A673 (cell line): ENCODE data around the gene BAHD1. TPM values are rescaled to one million over a fixed set of nuclear protein-coding genes. Genes with fewer than 3 reads are reported as not detected.

Experiments used
- BruUV-seq: library from RNA; stranded (reverse); fragments of 400-500 nt; replicated peaks from 2 replicates; lab custom pipeline; 2021; lab: Mats Ljungman, UMichigan
- CTCF ChIA-PET: fragments of 300-600 bp; sonication (Branson Sonifier 250); formaldehyde crosslinking; loops from one replicate; lab custom pipeline; 2022; ENCODE audit warnings: antibody characterized with exemption; lab: Charles Lee
- POLR2A ChIA-PET: fragments of 300-600 bp; sonication (Branson Sonifier 250); formaldehyde crosslinking; loops from one replicate; lab custom pipeline; 2022; ENCODE audit warnings: antibody characterized with exemption; ENCODE audit not compliant: low non-redundant PET; lab: Charles Lee
- DNase-seq: peaks from one replicate; pipeline ENCODE4 v3.0.0-alpha.2; 2015; ENCODE audit warnings: low spot score
- H3K27ac ChIP-seq: fragments of 200-600 bp; sonication (generic); 2 replicates; pipeline ENCODE4 v1.5.1; 2016; ENCODE audit warnings: mixed run types, low read depth, mild to moderate bottlenecking, mixed read lengths, antibody characterized with exemption, low read length; ENCODE audit not compliant: poor library complexity, severe bottlenecking
- H3K27me3 ChIP-seq: fragments of 200-600 bp; sonication (generic); replicated peaks from 2 replicates; pipeline ENCODE4 v1.6.1; 2017; ENCODE audit warnings: mixed run types, low read depth, mild to moderate bottlenecking, mixed read lengths, antibody characterized with exemption, low read length; ENCODE audit not compliant: insufficient read depth, poor library complexity
- H3K36me3 ChIP-seq: fragments of 200-600 bp; sonication (generic); 2 replicates; pipeline ENCODE4 v1.6.1; 2016; ENCODE audit warnings: mixed run types, mild to moderate bottlenecking, mixed read lengths, antibody characterized with exemption, low read length; ENCODE audit not compliant: insufficient read depth, poor library complexity, severe bottlenecking
- H3K4me1 ChIP-seq: fragments of 200-600 bp; sonication (generic); 2 replicates; pipeline ENCODE4 v1.6.1; 2017; ENCODE audit warnings: mixed run types, mild to moderate bottlenecking, mixed read lengths, antibody characterized with exemption, low read length; ENCODE audit not compliant: insufficient read depth, poor library complexity, severe bottlenecking
- H3K4me3 ChIP-seq: fragments of 200-600 bp; sonication (generic); 2 replicates; pipeline ENCODE4 v1.5.1; 2016; ENCODE audit warnings: low read depth, mixed run types, mild to moderate bottlenecking, mixed read lengths, low read length; ENCODE audit not compliant: poor library complexity, severe bottlenecking
- H3K9me3 ChIP-seq: fragments of 200-600 bp; sonication (generic); 2 replicates; pipeline ENCODE4 v1.6.1; 2016; ENCODE audit warnings: mixed run types, low read depth, mild to moderate bottlenecking, mixed read lengths, antibody characterized with exemption, low read length; ENCODE audit not compliant: poor library complexity, severe bottlenecking
- EZH2 ChIP-seq: fragments of 200-600 bp; sonication (generic); IDR thresholded peaks from 2 replicates; pipeline ENCODE4 v1.6.1; 2017; ENCODE audit warnings: borderline replicate concordance, low read depth, mild to moderate bottlenecking, mixed read lengths, antibody characterized with exemption, low read length; ENCODE audit not compliant: poor library complexity, severe bottlenecking
- intact Hi-C: fragments of 100-400 bp; cut with micrococcal nuclease; formaldehyde crosslinking; loops from one replicate; pipeline ENCODE4 v1.10.0; 2022; ENCODE audit not compliant: unreplicated experiment
- total RNA-seq: library from RNA; stranded (reverse); gene quantifications from 2 replicates; pipeline ENCODE4 v1.2.3, GENCODE V29; 2021
- TF ChIP-seq, protein P1 (sequence below): fragments of 300-800, 200-600 bp; sonication (generic); conservative IDR thresholded peaks from 2 replicates; pipeline ENCODE4 v1.5.1; 2017; ENCODE audit warnings: low read depth, mild to moderate bottlenecking, antibody characterized with exemption, low read length, moderate library complexity, mixed read lengths

The BAHD1 gene
- total RNA-seq, 1 experiment from 2014 or later: 33.5 TPM

- Histone ChIP-seq H3K4me1 (peaks cover 17% of the 10 kb centered on the region), H3K27ac (no peak overlapping the region), H3K36me3 (no peaks in the 10 kb centered on the region), H3K9me3 (no peaks in the 10 kb centered on the region), H3K27me3 (no peaks in the 10 kb centered on the region), H3K4me3 (no peak overlapping the region)
- peak; percentile 77 for DNase-seq
- intact Hi-C loops: no loop called here
- TF ChIP-seq, protein P1, sequence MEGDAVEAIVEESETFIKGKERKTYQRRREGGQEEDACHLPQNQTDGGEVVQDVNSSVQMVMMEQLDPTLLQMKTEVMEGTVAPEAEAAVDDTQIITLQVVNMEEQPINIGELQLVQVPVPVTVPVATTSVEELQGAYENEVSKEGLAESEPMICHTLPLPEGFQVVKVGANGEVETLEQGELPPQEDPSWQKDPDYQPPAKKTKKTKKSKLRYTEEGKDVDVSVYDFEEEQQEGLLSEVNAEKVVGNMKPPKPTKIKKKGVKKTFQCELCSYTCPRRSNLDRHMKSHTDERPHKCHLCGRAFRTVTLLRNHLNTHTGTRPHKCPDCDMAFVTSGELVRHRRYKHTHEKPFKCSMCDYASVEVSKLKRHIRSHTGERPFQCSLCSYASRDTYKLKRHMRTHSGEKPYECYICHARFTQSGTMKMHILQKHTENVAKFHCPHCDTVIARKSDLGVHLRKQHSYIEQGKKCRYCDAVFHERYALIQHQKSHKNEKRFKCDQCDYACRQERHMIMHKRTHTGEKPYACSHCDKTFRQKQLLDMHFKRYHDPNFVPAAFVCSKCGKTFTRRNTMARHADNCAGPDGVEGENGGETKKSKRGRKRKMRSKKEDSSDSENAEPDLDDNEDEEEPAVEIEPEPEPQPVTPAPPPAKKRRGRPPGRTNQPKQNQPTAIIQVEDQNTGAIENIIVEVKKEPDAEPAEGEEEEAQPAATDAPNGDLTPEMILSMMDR: no peak
- CTCF ChIA-PET: no interaction called here
- no TSS peak for BruUV-seq
- POLR2A ChIA-PET: no interaction called here
Observed at GRCh38 chr15:40430271-40430805, 10.4 kb upstream of the BAHD1 start.

DNA sequence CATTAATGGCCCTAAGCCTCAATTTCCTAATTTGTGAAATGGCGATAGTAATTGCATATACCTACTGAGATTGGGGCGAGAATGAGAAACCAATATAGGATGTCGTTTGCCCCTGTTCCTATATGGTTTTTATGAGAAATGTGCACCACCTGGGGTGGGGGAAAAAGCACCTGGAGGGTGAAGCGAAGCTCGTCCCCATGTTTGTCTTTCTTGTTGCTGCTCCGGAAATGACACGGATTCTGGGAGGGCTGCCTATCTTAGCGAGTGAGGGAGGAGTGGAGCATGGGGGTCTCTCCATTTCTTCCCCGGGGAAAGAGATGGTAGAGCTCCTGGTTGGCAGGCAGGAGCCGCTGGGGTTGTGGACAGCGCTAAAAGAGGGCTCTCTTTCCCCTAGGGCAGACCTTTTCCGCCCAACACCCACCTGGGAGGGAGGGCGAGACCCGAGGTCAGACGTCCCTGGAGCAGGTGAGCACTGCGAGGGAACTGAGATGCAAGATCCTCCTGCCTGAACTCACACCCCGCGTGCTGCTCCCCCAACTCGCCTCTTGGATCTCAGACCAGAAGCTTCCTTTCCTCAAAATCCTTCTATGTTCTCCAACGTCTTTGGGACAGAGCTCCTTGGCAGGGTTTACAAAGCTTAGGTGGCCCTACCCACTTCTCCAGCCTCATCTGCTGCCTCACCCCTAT lies 5.6 kb upstream of the BAHD1 start:
- DNase-seq: no peak
- intact Hi-C loops: no loop called here
- Histone ChIP-seq H3K27ac (no peak overlapping the region), H3K4me3 (peak overlapping the region; percentile 50), H3K4me1 (peaks cover 35% of the 10 kb centered on the region), H3K9me3 (no peaks in the 10 kb centered on the region), H3K27me3 (no peaks in the 10 kb centered on the region), H3K36me3 (no peaks in the 10 kb centered on the region)
- no peak for TF ChIP-seq EZH2
- TF ChIP-seq, protein P1: no peak
- POLR2A ChIA-PET: no interaction called here
- BruUV-seq: no TSS peak
- CTCF ChIA-PET: interaction anchor here (0.5 to 0.6 kb wide), 2 partner anchors 94 to 96 kb away, joined by 4 read pairs; no protein-coding TSS in a partner anchor

- Histone ChIP-seq H3K36me3 (no peaks in the 10 kb centered on the region), H3K9me3 (no peaks in the 10 kb centered on the region), H3K27me3 (no peaks in the 10 kb centered on the region), H3K4me3 (peak overlapping the region; percentile 50), H3K4me1 (peaks cover 32% of the 10 kb centered on the region), H3K27ac (peak overlapping the region; percentile 42)
- DNase-seq: no peak
- POLR2A ChIA-PET: no interaction called here
- TF ChIP-seq, protein P1: no peak
- TF ChIP-seq EZH2: no peak
- CTCF ChIA-PET: interaction anchor here (0.6 kb wide), 1 partner anchor 95 kb away, joined by 4 read pairs; no protein-coding TSS in a partner anchor
- intact Hi-C loops: no loop called here
- BruUV-seq: no TSS peak
Observed at GRCh38 chr15:40435710-40436089, 5.1 kb upstream of the BAHD1 start.
